NK-92 (cell line): ENCODE measurements around the gene CRYL1.

Source experiments
- DNase-seq: peaks from one replicate; lab custom pipeline; 2025; ENCODE audit not compliant: unreplicated experiment; lab: John Stamatoyannopoulos, UW

The CRYL1 gene, protein sequence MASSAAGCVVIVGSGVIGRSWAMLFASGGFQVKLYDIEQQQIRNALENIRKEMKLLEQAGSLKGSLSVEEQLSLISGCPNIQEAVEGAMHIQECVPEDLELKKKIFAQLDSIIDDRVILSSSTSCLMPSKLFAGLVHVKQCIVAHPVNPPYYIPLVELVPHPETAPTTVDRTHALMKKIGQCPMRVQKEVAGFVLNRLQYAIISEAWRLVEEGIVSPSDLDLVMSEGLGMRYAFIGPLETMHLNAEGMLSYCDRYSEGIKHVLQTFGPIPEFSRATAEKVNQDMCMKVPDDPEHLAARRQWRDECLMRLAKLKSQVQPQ

DNA sequence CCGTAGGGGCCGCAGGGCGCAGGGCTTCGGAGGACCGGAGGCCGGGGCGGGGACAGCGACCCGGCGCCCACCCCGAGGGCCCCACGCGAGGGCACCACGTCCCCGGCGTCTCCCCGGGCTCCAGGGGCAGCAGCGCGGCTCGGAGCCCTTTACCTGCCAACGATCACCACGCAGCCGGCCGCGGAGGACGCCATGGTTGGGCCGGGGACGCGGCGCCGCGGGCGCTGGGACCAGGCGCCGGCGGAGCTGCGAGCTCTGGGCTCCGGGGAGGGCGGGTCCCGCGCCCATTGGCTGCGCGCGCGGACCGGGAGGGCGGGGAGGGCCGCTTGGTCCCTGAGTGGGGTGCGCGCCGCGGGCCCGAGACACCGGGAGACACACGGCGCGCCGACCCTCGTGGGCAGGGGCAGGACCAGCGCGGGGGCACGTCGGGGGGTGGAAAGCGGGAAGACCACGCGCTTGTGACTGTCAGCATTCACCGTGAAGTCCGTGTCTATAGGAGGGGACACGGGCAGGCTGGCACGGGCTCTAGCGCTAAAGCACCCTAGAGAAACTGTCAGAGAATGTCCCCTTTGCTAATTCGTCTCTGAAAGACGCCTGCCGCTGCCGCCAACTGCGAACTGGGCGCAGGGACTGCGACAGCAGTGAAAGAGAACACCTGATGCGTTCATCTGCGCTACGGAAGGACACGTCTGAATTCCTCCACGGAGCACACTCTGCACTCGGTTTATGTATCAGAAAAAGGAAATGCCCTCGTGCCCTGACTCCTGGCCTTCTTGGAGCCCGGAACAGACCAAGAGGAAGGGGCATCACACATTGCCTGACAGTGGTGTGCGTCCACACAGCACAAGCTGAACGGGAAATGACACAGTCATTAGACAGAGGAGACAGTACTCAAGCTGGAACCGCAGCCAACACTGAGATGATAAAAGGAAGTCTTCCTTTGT lies at the start of gene CRYL1:
Gene CRYL1 (minus strand): TSS at position 257 of the 944 bp plus-strand sequence. CDS start 63 bp downstream, at position 194.
- DNase-seq: no peak

DNA sequence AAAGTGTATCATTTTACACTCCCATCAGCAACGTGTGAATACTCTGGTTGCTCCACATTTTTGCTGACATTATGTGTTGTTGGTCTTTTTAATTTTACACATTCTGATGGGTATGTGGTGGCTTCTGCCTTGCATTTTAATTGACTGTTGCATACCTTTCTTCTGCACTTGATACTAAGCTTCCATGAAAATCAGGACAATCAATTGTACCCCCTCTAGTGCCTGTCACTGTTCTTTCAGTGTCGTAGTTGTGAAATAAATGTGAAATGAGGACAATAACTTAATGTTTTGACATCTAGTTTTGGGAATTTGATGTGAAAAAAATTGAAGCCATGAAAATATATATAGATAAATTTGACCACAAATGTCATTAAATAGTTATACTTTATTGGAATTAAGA lies 48.0 kb upstream of the CRYL1 start:
- no peak for DNase-seq

DNA sequence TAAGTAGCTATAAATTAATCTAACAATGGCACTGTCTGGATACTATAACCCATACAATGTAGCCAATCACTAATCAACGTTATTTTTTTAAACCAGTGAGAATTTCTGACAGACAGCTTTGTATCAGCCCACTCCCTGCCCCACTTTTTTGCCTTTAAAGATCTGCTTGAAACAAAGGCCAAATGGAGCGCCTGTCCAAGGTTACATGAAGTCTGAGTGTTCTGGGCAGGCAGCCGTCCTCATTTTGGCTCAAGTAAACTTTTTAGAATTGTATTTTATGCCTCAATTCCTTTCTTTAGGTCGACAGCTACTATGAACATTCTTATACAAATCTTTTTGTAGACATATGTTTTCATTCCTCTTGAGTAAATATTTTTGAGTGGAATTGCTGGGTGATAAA lies 47.5 kb upstream of the CRYL1 start:
- DNase-seq: no peak

DNA sequence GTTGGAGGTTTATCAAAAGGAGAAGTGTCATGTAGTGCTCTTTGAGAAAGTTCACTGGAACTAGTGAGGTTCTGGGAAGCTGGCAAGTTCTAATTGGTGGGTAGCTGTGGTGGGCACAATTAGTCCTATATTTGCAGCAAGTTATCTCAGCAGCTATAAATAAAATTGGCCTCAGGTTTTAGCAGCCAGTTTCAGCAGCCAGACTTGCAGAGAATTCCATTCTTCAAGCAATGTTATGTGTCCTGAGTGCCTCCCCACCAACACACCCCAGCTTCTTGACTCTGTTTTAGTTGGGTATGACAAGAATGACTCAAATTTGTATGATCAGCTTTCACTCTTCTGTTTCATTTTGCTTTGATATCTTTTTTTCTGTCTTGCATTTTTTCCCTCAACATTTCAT lies 46.0 kb upstream of the CRYL1 start:
- no peak for DNase-seq

DNA sequence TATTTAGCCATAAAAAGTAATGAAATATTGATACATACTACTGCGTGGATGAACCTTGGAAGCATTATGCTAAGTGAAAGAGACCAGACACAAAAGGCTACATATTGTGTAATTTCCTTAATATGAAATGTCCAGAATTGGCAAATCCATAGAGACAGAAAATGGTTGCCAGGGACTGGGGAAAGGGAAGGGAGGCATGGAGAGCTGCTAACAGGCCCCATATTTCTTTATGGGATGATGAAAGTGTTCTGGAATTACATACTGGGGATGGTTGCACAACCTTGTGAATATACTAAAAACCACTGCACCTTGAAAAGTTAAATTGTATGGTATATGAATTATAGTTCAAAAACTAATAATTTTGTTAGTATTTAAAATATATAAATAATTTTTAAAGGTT lies 44.9 kb upstream of the CRYL1 start:
- no peak for DNase-seq

DNA sequence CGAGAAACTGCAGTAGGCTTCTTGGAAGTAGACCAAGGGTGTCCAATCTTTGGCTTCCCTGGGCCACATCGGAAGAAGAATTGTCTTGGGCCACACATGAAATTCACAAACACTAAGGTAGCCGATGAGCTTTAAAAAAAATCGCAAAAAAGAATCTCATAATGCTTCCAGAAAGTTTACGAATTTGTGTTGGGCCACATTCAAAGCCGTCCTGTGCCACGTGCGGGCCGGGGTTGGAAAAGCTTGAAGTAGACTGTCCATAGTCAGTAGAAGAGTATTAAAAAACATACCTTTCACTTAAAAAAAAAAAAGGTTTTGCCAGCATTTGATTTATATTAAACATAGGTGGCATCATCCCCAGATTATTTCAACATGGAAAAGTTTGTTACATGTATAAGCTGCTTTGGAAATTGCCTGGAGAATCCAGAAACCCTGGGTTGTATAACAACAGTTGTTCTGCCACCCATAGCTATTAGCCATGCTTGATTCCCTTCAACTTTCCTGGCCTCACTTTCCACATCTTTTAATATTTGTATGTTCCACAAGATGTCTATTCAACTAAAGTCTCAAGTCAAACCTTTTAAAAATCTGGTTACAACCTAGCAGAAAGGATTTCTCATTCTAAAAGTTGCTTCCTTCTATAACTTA lies 42.3 kb upstream of the CRYL1 start:
- DNase-seq: no peak

DNA sequence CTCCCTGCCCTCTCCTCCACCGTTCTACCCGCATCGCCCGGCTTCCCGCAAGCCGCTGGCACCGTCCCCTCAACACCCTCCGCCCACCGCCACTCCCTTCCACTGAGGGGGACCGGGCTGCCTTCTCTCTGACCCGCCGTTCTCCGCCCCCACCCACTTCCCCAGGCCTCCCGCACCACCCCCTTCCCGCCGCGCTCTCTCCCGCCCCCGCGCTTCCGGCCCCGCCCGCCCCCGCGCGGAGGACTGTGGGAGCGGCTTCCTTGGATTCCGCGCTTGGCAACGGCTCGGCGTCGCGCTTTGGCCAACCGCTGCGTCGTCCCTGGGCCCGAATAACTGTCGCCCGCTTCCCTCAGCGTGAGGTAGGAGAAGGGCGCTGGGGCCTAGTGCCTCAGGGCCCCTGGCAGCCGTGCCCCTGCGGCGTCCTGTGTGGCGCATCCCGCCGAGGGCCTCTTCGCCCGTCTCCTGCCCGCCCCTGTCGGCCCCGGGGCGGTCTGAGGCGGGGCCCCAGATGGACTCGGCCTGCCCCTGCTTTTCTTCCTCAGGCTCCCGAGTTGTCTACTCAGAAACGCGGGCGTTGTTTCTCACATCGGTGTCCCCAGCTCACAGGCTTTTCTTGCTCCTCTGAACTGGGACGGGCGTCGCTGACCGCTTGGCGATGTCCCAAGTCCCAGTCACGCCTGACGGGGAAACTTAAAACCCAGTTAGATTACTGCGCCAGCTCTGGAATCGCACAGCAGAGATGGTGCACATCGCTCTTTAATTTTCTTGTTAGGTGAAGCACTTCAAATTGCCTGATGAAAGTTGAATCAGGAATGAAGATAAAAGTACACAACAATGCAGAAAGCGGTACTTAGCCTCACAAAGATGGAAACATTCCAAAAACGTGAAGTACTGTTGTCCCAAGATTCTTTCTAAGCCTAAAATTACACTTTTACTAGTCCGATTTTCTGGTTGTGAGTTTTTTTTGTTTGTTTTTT lies 41.5 kb upstream of the CRYL1 start, which contains the start of gene IFT88:
Gene IFT88 (plus strand): TSS at position 260 of the 977 bp plus-strand sequence. CDS start 7,229 bp downstream, outside the sequence.
- DNase-seq: peak; percentile 10

DNA sequence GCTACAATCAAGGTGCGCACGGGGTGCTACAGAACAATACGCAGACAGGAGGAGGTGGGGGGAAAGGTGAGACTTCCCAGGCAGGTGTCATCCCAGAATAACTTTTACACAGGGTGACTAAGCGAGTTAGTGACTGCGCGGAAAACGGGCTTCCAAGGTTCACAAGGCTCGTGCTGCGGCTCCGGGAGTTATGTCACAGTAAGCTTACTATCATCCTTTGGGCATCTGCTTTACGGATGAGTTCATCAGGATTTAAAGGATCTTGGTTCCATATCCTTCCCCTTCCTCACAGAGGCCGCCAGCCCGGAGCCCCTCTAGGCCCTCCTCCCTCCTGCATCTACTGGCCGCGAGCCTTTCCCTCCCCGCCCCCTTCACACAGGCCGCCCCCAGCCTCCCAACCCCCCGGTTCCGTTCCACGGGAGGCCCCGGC lies 40.8 kb upstream of the CRYL1 start:
- DNase-seq: no peak

DNA sequence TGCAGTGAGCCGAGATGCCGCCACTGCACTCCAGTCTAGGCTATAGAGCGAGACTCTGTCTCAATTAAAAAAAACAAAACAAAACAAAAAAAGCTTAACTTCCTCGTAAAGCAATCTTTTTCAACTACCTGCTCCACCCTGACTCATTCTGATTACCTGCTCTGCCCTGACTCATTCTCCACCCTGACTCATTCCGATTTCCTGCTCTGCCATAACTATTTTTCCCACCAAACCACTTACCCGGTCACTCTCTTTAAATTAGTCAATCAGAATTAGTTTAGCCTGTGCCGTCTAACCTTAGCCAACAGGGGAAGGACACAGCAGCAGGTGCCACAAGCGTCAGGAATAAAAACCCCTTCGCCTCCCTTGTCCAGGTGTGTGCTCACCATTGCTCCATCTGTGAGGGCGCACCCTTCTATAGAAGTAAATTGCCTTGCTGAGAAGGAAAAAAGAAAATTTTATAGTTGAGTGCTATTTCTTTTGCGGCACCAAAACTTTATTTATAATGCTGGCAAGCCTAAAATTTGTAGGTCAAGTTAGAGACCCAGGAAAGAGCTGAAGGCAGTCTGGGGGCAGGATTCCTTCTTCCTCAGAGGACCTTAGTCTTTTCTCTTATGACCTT lies 39.6 kb upstream of the CRYL1 start:
- DNase-seq: no peak

DNA sequence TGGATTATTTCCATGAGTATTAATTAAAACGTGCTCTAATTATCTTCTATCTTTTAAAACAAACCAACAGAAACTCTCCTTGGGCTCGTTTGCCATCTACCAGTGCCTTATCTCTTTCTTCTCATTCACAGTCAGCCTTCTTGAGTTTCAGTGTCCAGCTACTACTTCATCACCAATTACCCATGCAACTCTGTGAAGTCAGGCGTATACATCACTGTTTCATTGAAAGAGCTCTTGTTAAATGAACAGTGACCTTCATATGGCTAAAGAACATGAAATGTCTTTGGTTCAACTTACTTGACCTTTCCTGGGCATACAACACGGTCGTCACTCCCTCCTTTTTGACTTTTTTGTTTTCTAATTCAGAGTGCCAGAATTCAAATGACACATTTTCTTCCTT lies 36.1 kb upstream of the CRYL1 start:
- no peak for DNase-seq

DNA sequence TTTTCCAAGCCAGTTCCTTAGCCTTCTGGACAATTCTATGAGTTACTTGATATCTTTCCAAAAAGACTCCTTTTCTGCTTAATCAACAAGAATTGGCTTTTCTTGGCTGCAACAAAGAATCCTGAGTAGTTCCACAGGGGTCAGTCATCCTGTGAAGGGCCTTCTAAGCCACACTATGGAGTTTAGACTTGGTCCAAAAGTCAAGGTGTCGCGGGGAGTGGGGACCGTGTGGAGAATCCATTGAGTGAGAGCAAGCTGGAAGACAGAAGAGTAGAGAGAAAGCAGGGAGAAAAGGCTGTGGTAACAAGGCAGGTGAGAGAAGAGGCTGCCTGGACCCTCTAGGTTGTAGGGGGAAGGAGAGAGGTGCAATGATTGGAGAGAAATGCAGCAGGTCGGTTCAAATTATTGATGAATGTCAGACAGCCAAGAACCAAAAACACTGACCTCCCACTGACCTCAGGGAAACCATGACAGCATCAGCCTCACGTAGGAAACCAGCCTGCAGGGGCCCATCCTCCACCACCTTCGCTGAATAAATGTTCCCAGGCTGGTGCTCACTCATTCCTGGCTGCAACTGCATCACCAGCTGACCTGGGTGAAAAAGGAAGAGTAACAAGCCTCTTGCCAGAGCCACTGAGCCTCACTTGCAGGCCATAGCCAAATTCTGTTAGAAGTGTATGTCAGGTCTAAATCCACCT lies 34.2 kb upstream of the CRYL1 start:
- DNase-seq: no peak

DNA sequence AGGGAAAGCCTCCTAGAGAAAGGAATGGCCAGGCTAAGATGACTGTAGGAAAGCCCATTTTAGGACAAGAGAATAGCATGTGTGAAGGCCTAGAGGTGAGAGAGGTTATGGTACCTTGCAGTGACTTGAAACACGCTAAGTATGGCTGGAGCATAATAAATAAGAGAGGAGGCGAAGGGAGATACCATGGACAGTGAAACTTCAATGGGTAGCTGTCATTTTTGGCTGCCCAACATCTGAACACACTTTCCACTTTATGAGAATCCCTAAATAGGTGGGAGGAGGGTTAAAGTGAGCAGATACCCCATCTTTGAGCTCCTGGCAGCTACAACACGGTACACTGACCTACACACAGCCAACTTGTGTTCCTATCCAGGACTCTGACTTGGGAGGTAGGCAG lies 33.3 kb upstream of the CRYL1 start:
- DNase-seq: no peak

DNA sequence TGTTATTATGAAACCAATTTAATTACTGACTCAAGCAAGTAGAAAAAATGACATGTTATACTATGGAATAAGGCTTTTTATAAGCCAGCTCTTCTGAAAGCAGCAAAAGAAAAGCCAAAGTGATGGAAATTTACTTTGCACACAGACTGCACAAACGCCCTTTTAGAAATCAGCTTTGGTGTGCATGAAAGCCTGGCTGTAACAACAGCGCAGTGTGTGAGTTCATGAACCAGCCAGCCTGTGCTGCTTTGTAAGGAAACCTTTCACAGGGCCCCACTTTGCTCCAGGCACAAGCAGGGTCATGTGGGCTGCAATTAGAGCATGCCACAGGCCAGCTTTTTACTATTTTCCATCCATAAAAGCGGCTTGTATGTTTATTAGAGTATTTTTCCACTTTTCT lies 27.7 kb upstream of the CRYL1 start:
- no peak for DNase-seq

DNA sequence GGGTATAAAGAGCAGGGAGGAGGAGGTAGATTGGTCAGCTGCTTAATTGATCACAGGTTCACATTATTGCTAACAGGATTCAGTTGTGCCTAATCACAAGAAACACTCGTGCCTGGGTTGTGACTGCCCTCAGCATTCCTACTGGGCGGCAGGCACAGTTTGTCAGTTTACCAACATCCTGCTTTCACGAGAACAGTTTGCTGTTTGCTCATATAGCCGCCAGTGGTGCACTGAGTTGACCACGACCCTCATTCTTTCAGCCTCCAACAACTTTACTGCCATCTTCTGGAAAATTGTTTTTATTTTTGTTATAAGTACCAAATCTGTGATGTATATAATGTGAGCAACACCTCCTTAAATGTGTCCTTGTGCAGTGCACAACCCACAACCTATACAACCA lies 25.1 kb upstream of the CRYL1 start:
- DNase-seq: no peak

DNA sequence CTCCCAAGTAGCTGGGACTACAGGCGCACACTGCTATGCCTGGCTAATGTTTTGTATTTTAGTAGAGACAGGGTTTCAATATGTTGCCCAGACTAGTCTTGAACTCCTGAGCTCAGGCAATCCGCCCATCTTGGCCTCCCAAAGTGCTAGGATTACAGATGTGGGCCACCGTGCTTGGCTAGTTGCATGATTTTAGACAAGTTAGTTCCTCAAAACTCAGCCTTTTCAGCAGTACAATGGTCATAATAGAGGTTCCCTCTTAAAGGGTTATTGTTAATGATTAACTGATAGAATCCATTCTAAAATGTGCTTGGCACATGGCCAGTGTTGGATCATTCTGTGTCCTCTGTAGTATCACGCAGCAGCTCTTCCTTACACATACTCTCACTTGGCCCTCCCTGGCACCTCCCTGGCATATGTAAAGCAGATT lies 21.8 kb upstream of the CRYL1 start:
- no peak for DNase-seq

DNA sequence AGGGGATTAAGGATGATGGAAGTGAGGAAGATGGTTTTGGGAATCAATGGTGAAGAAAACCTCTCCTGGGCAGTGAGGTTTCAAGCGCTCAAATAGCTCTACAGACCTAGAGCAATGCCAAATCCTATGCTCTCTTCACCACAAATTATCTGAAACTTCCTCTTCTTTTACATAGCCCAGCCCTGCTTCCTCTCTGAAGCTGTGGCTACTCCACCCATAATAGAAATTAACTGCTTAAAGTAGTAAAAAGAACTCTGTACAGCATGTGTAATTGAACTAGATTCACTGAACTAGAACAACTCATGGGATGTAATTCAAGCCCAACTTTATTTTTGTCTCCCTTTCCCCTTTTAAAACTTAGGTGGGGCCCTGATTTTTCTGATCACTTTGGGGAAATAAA lies 20.9 kb upstream of the CRYL1 start:
- DNase-seq: no peak

DNA sequence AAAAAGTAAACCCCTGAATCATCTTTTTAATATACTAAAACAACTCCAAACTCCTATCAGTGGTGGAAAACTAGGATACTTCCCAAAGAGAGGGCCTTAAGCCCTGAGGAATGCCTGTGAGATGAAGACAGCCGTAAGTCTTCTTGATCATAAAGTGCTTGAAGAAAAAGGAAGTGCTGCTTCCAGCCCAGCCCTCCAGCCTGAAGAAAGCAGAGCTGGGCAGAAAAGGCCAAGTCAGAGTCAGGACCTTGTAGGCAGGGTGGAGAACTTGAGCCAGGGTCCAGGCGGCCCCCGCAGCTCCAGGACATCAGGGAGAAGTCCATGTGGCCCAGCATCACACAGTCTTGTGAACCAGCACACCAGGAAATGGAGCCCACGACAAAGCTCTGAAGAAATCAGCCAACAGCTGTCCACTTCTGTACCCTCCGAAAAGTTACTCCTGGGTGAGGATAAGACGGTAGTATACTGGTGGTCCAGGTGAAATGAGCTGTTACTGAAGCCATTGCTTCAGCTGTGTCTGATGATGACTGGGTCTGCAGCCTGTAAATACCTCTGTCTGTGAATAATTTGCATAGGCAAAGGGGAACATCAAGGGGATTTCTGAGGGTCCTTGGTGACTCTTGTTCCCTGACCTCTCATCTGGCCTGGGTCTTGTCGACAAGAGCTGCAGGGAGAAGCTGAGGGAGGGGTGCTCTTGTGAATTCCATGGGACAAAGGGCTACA lies 18.7 kb upstream of the CRYL1 start:
- DNase-seq: no peak

DNA sequence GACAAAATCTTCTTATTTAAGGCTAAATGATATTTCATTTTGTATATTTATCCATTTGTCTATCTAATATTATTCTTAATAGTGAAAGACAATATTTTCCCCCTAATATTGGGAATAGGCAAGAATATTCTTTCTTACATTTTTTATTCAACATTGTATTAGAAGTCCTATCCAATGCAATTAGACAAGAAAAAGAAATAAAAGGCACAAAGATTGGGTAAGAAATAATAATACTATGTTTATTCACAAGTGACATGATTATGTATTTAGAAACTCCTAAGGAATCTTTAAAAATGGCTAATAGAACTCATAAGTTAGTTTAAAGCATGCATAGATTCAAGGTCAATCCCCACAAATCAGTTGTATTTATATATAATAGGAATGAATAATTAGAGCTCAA lies 11.3 kb upstream of the CRYL1 start:
- no peak for DNase-seq
